Measurements from ENCODE around the gene NSMF. TPM values are rescaled to one million over a fixed set of nuclear protein-coding genes. Genes with fewer than 3 reads are reported as not detected.

NSMF gene, protein sequence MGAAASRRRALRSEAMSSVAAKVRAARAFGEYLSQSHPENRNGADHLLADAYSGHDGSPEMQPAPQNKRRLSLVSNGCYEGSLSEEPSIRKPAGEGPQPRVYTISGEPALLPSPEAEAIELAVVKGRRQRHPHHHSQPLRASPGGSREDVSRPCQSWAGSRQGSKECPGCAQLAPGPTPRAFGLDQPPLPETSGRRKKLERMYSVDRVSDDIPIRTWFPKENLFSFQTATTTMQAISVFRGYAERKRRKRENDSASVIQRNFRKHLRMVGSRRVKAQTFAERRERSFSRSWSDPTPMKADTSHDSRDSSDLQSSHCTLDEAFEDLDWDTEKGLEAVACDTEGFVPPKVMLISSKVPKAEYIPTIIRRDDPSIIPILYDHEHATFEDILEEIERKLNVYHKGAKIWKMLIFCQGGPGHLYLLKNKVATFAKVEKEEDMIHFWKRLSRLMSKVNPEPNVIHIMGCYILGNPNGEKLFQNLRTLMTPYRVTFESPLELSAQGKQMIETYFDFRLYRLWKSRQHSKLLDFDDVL
- 20.3 and 36.7 TPM in 2 replicates for total RNA-seq

DNA sequence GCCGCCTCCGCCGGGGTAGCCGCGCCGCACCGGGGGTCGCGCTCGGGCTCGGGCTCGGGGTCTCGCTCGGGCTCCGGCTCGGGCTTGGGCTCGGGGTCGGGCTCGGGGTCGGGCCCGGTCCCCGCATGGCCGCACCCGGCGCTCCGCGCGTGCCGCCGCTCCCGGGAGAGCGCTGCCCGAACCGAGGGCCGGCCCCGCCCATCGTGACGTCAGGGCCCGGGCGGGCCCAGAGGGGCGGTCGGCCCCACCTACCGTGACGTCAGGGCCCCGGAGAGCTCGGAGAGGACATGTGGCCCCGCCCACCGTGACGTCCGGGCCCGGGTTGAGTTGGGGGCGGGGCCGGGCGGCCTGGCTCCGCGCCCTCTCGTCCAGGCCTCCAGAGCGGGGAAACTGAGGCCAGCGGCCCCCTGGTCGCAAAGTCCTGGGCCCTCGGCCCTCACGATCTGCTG lies at the start of gene NSMF:
NSMF (minus strand) TSS at position 183 of the 449 bp plus-strand sequence. CDS start 232 bp downstream, outside the sequence.

DNA sequence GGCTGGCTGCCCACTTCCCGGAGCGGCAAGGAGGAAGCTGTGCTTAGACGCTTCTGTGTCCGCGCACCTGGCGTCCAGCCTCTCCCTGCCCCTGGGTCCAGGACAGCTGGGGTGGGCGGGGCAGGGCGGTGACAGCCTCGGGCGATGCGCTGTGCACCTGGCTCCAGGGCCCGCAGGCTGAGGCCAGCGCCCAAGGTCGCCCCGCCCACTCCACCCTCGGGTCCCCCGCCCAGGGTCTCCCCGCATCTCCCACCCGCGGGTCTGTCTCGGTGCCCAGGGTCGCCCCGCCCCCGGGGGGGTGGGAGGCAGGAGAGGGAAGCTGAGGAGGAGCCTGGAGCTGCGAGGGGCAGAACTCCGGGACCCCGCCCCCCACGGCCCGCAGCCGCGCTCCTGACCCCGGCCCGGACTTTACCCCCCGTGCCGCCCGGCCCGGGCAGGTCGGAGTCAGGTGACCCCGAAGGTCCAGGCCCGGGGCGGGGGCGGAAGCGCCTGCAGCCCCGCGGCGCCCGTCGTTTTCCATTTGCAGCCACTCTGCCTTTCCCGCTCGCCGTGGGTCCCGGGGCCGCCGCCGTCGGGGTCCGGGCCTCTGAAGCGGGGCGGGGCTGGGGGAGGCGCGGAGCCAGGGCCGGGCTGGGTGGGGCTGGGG lies 17.7 kb downstream of the NSMF start, which contains the start of gene ENTPD8:
ENTPD8 (minus strand) TSS at position 69 of the 646 bp plus-strand sequence. CDS start 3,072 bp downstream, outside the sequence.

DNA sequence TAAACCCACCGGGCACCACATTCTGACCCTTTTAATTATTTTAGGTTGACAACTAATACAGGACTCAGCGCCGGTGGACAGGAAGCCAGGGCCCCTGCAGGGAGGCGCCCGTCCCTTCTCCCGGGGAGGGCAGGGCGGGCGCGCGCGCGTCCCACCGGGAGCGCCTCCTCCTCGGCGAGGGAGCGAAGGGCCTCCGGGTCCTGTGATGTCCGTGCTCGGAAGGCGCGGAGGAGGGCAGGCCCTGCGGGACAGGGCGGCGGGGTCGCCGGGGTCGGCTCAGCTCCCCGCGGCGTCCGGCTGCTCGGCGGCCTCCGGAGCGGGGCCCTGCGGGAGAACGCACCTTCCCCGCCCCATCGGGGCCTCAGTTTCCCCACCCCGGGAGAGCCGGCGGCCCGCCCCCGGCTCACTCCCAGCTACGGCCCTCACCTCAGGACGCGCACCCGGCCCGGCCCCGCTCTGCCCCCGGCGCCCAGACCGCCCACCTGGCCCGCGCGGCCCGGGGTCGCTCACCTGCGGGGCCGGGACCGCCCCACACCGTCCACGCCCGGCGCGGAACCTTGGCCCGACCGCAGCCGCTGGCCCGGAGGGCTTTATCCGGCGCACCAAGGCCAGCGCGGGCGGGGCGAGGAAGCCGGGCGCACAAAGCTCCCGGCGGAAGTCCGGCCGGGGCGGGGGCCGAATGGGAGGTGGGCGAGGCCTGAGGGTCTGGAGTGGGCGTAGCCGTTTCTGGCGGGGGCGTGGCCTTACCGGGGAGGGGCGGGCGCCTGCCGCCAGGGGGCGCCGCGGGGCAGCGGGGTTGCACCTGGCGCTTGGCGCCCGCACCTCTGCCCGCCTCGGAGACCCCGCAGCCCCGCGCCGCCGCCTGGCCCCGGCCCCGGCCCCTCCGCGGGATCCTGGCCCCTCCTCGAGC lies 36.3 kb downstream of the NSMF start, which contains the start of the genes EXD3 and NOXA1:
EXD3 (minus strand) TSS at position 559 of the 910 bp plus-strand sequence. CDS start 27,805 bp downstream, outside the sequence.
NOXA1 (plus strand) TSS at position 790 of the 910 bp plus-strand sequence. CDS start 137 bp downstream, outside the sequence.

Other genes with a start within 250 kb of the NSMF start
- 1.2 and 2.8 TPM in 2 replicates for gene RNF208, start 237.1 kb downstream of the NSMF start, total RNA-seq
- 0.33 and 0.66 TPM in 2 replicates for gene CYSRT1, start 234.2 kb downstream of the NSMF start, total RNA-seq
- gene RNF224, start 231.8 kb downstream of the NSMF start, total RNA-seq, result 0.07 TPM in 1 of 2 replicates, not detected in the other
- gene SLC34A3, start 228.4 kb downstream of the NSMF start, total RNA-seq, result not detected in 2 replicates
- 145 and 163 TPM in 2 replicates for gene TUBB4B, start 218.0 kb downstream of the NSMF start, total RNA-seq
- not detected in 2 replicates for gene STPG3, start 208.0 kb downstream of the NSMF start, total RNA-seq
- gene NELFB, start 204.0 kb downstream of the NSMF start, total RNA-seq, result 59.5 and 64.4 TPM in 2 replicates
- 19.7 and 47.4 TPM in 2 replicates for gene TOR4A, start 181.6 kb downstream of the NSMF start, total RNA-seq
- gene NRARP, start 157.1 kb downstream of the NSMF start, total RNA-seq, result 0.13 and 0.20 TPM in 2 replicates
- 11.5 and 14.7 TPM in 2 replicates for gene EXD3, start 36.2 kb downstream of the NSMF start, total RNA-seq
- 0.36 and 0.46 TPM in 2 replicates for gene NOXA1, start 35.9 kb downstream of the NSMF start, total RNA-seq
- gene ENTPD8, start 18.0 kb downstream of the NSMF start, total RNA-seq, result not detected in 2 replicates
- 1.1 and 2.0 TPM in 2 replicates for gene PNPLA7, start 91.1 kb upstream of the NSMF start, total RNA-seq
- 21.7 and 30.8 TPM in 2 replicates for gene MRPL41, start 92.5 kb upstream of the NSMF start, total RNA-seq
- gene DPH7, start 119.6 kb upstream of the NSMF start, total RNA-seq, result 16.0 and 25.2 TPM in 2 replicates
- 13.4 and 21.1 TPM in 2 replicates for gene ZMYND19, start 131.2 kb upstream of the NSMF start, total RNA-seq
- gene ARRDC1, start 146.4 kb upstream of the NSMF start, total RNA-seq, result 13.4 and 20.2 TPM in 2 replicates
- gene EHMT1, start 159.7 kb upstream of the NSMF start, total RNA-seq, result 48.9 and 60.2 TPM in 2 replicates

Data from smooth muscle cell of the pulmonary artery (primary cell).